ENCODE measurements around the gene MAL.

MAL gene

DNA sequence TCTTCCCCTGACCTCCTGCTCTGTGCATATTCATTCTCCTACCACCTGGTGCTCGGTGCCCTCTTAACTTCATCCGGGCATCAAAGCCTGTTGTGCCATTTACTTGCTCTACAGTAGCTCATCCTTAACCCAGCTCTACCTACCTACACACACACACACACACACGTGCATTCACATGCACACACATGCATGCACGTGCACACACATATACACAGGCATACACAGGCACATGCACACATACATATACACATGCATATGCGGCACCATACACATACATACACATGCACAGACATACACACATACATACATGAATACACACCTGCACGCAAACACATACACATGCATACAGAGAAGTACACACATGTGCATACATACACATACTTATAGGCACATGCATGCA lies 14.5 kb downstream of the MAL start:
- CTCF ChIA-PET = no interaction called here
- DNase-seq (ENCODE audit: extremely low spot score) = no peak
- POLR2A ChIA-PET = no interaction called here
- no peak for TF ChIP-seq ZNF384 (IDR thresholded peaks at IDR 0.05)
- TF ChIP-seq SP1 (IDR thresholded peaks at IDR 0.05) = no peak
- no peak for TF ChIP-seq FOXM1 (IDR thresholded peaks at IDR 0.05; ENCODE audit: borderline replicate concordance)
- no peak for TF ChIP-seq FOXK2 (IDR thresholded peaks at IDR 0.05)
- no peak for TF ChIP-seq LEF1 (IDR thresholded peaks at IDR 0.05; ENCODE audit: borderline replicate concordance)
- no peak for TF ChIP-seq L3MBTL2 (conservative IDR thresholded peaks at IDR 0.05)
- TF ChIP-seq ARNT (IDR thresholded peaks at IDR 0.05) = no peak
- no peak for TF ChIP-seq CTBP1 (IDR thresholded peaks at IDR 0.05; ENCODE audit: borderline replicate concordance)
- TF ChIP-seq HDGF (IDR thresholded peaks at IDR 0.05; ENCODE audit: borderline replicate concordance) = no peak
- TF ChIP-seq ELF4 (IDR thresholded peaks at IDR 0.05) = no peak
- TF ChIP-seq, protein P1, sequence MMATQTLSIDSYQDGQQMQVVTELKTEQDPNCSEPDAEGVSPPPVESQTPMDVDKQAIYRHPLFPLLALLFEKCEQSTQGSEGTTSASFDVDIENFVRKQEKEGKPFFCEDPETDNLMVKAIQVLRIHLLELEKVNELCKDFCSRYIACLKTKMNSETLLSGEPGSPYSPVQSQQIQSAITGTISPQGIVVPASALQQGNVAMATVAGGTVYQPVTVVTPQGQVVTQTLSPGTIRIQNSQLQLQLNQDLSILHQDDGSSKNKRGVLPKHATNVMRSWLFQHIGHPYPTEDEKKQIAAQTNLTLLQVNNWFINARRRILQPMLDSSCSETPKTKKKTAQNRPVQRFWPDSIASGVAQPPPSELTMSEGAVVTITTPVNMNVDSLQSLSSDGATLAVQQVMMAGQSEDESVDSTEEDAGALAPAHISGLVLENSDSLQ (IDR thresholded peaks at IDR 0.05) = no peak
- TF ChIP-seq TARDBP (IDR thresholded peaks at IDR 0.05) = no peak

DNA sequence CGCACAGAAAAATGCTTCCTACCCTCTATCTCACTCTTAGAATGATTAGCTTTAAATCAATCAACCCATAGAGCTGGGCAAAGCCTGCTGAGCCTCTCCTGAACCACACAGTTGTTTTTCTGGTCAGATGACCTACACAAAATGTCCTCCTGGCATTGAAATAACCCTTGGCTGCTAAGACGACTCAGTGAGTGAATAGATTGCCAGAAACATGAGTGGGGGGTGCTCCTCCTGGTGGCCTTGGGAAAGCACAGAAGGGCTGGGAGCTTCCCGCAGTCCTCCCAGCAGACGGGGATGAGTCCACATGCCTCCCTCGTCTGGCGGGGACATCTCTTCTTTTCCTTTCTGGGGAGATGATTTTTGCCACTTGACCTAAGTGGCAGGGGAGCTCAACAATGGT lies 14.9 kb downstream of the MAL start:
- ChIA-PET CTCF (no interaction called here), POLR2A (no interaction called here)
- TF ChIP-seq TARDBP (IDR thresholded peaks at IDR 0.05) (no peak), NFRKB (IDR thresholded peaks at IDR 0.05) (no peak), SP1 (IDR thresholded peaks at IDR 0.05) (no peak), CTBP1 (IDR thresholded peaks at IDR 0.05; ENCODE audit: borderline replicate concordance) (no peak), LEF1 (IDR thresholded peaks at IDR 0.05; ENCODE audit: borderline replicate concordance) (no peak), L3MBTL2 (conservative IDR thresholded peaks at IDR 0.05) (no peak), ARNT (IDR thresholded peaks at IDR 0.05) (no peak), FOXM1 (IDR thresholded peaks at IDR 0.05; ENCODE audit: borderline replicate concordance) (no peak), BHLHE40 (IDR thresholded peaks at IDR 0.05; ENCODE audit: borderline replicate concordance) (no peak), SUZ12 (IDR thresholded peaks at IDR 0.05) (no peak), ELF4 (IDR thresholded peaks at IDR 0.05) (no peak), FOXK2 (IDR thresholded peaks at IDR 0.05) (no peak), FOXA1 (IDR thresholded peaks at IDR 0.05) (no peak), HDGF (IDR thresholded peaks at IDR 0.05; ENCODE audit: borderline replicate concordance) (no peak), ZNF384 (IDR thresholded peaks at IDR 0.05) (no peak)
- TF ChIP-seq, protein P1 (IDR thresholded peaks at IDR 0.05) = no peak
- DNase-seq (ENCODE audit: extremely low spot score) = no peak

DNA sequence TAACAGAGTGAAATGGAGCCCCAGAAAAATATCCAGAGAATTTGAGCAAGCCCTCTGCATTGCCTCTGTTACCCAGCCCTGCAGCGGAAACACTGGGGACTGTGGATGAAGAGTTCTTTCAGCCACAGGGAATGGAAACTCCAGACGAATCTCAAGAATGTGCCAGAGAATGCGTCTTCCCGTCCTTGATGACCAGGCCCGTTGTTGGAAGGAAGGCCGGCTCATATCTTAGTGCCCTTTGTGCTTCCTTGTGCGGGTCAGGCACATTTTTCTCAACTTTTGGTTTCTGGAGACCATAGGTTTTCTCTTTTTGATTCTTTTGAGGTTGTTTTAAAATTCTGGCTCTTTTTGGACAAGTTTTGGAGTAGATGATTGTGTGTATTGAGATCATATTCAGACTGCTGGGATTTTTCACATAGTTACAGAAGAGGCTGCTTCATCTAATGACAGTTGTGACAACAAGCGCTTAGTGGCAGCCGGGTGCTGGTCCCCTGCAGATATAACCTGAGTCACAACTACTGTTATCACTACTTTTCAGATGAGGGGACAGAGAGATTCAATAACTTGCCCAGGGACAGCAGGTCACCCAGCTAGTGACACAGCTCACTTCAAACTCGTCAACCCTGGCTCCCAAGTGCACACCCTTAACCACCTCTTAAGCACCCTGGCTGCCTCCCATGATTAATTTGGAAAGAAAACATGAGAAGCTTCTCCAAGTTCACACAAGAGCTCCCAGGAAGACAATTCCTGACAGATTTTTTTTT lies 15.7 kb downstream of the MAL start:
- ChIA-PET POLR2A (no interaction called here), CTCF (interaction anchor here (0.9 kb wide), 1 partner anchor 13 kb away, joined by 3 read pairs; no protein-coding TSS in a partner anchor)
- no peak for TF ChIP-seq ELF4 (IDR thresholded peaks at IDR 0.05)
- no peak for TF ChIP-seq SUZ12 (IDR thresholded peaks at IDR 0.05)
- TF ChIP-seq LEF1 (IDR thresholded peaks at IDR 0.05; ENCODE audit: borderline replicate concordance) = no peak
- no peak for TF ChIP-seq FOXK2 (IDR thresholded peaks at IDR 0.05)
- TF ChIP-seq ARNT (IDR thresholded peaks at IDR 0.05) = no peak
- TF ChIP-seq TARDBP (IDR thresholded peaks at IDR 0.05) = no peak
- no peak for TF ChIP-seq NFRKB (IDR thresholded peaks at IDR 0.05)
- no peak for TF ChIP-seq FOXA1 (IDR thresholded peaks at IDR 0.05)
- no peak for TF ChIP-seq L3MBTL2 (conservative IDR thresholded peaks at IDR 0.05)
- TF ChIP-seq, protein P1 (IDR thresholded peaks at IDR 0.05) = no peak
- TF ChIP-seq HDGF (IDR thresholded peaks at IDR 0.05; ENCODE audit: borderline replicate concordance) = no peak
- TF ChIP-seq FOXM1 (IDR thresholded peaks at IDR 0.05; ENCODE audit: borderline replicate concordance) = no peak
- no peak for TF ChIP-seq BHLHE40 (IDR thresholded peaks at IDR 0.05; ENCODE audit: borderline replicate concordance)
- TF ChIP-seq SP1 (IDR thresholded peaks at IDR 0.05) = no peak
- TF ChIP-seq CTBP1 (IDR thresholded peaks at IDR 0.05; ENCODE audit: borderline replicate concordance) = no peak
- no peak for TF ChIP-seq ZNF384 (IDR thresholded peaks at IDR 0.05)
- no peak for DNase-seq (ENCODE audit: extremely low spot score)

DNA sequence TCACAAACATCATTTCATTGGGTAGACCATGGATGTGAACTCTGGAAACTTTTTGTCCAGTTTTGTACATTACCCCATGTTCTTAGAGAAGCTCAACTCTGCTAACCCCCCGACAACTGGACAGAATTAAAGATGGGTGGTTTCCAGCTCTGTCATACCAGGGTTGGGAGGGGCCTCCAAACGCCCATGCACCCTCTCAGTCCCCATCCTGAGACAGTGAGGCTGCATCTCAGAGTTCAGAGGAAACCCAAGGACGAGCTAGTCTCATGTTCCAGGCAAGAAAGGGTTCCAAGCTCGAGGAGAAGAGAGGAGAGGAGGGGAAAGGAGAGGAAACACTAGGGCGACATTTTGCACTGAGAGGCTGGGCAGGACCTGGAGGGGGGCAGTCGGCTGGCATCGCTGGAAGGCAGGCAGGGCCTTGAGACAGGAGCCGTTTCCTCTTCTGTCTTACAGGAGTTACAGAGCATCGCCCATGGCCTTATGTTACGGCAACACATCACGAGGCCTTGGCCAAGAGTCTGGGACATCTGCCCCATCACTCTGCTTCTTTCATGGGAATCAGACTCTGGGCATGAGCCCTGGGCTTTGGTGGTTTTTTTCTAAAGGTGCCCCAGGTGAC lies 16.4 kb downstream of the MAL start:
- DNase-seq (ENCODE audit: extremely low spot score) = no peak
- POLR2A ChIA-PET = no interaction called here
- no peak for TF ChIP-seq FOXK2 (IDR thresholded peaks at IDR 0.05)
- no peak for TF ChIP-seq SUZ12 (IDR thresholded peaks at IDR 0.05)
- TF ChIP-seq ZNF384 (IDR thresholded peaks at IDR 0.05) = no peak
- no peak for TF ChIP-seq L3MBTL2 (conservative IDR thresholded peaks at IDR 0.05)
- CTCF ChIA-PET = interaction anchor here (0.9 kb wide), 1 partner anchor 12 kb away, joined by 3 read pairs; no protein-coding TSS in a partner anchor

DNA sequence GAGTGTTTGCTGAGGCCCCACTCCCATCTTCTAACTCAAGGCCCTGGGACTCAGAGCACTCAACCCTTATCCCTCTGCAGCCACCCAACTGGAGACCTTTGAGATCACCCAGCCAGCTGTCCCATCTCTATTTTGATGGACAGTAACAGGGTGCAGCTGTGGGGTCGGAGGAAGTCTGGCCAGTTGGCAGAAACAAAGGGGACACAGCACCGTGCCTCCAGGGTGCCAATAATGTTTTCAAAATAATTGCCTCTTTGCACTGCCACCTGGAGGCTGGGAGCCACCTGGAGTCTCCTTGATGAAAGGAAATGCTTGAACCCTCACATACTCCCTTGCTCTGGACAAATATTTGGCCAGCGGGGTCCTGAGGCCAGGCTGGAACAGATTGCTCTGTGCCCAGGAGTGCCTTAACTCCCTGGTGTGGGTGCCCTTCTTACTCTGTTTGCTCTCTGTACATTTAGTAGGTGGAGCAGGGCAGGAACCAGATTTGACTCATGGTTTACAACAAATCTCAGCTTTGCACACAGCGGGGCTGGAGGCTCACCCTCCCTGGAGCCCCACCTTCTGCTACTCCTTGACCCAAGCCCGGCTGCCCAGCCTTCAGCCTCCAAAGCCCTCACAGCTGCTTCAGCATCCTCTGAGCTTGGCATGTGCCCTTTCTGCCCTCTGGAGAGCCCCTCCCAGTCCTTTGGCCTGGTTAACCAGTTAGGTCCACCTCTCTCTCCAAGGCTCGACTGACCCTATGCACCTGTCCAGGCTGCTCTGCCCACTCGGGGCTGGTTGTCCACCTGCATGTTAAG lies 17.2 kb downstream of the MAL start:
- TF ChIP-seq ARNT (IDR thresholded peaks at IDR 0.05) = no peak
- no peak for TF ChIP-seq BHLHE40 (IDR thresholded peaks at IDR 0.05; ENCODE audit: borderline replicate concordance)
- no peak for TF ChIP-seq HDGF (IDR thresholded peaks at IDR 0.05; ENCODE audit: borderline replicate concordance)
- no peak for TF ChIP-seq TARDBP (IDR thresholded peaks at IDR 0.05)
- no peak for TF ChIP-seq LEF1 (IDR thresholded peaks at IDR 0.05; ENCODE audit: borderline replicate concordance)
- TF ChIP-seq, protein P1 (IDR thresholded peaks at IDR 0.05) = no peak
- TF ChIP-seq FOXA1 (IDR thresholded peaks at IDR 0.05) = no peak
- TF ChIP-seq FOXK2 (IDR thresholded peaks at IDR 0.05) = no peak
- no peak for TF ChIP-seq NFRKB (IDR thresholded peaks at IDR 0.05)
- no peak for TF ChIP-seq L3MBTL2 (conservative IDR thresholded peaks at IDR 0.05)
- TF ChIP-seq FOXM1 (IDR thresholded peaks at IDR 0.05; ENCODE audit: borderline replicate concordance) = no peak
- TF ChIP-seq ZNF384 (IDR thresholded peaks at IDR 0.05) = no peak
- no peak for TF ChIP-seq ELF4 (IDR thresholded peaks at IDR 0.05)
- TF ChIP-seq SP1 (IDR thresholded peaks at IDR 0.05) = no peak
- TF ChIP-seq SUZ12 (IDR thresholded peaks at IDR 0.05) = no peak
- no peak for TF ChIP-seq CTBP1 (IDR thresholded peaks at IDR 0.05; ENCODE audit: borderline replicate concordance)
- CTCF ChIA-PET = no interaction called here
- no peak for DNase-seq (ENCODE audit: extremely low spot score)
- POLR2A ChIA-PET = interaction anchor here (1.7 kb wide), 1 partner anchor 79 kb away, joined by 3 read pairs; the partner anchor contains the start of gene MRPS5
